DOHH2 (cell line): ENCODE results near the gene EXOC3.

Source experiments
- H3F3A ChIP-seq: fragments of 200-600 bp; sonication (generic), shearing (Covaris generic); 2 replicates; pipeline ENCODE4 v1.6.0; 2016; ENCODE audit warnings: antibody characterized with exemption, mild to moderate bottlenecking; ENCODE audit not compliant: control insufficient read depth, insufficient read depth
- H3K27ac ChIP-seq: fragments of 200-600 bp; sonication (generic); 2 replicates; pipeline ENCODE4 v1.5.1; 2014; ENCODE audit warnings: low read depth, mild to moderate bottlenecking, low read length, moderate library complexity
- H3K27me3 ChIP-seq: fragments of 200-600 bp; sonication (generic); 2 replicates; pipeline ENCODE4 v1.6.1; 2014; ENCODE audit warnings: mild to moderate bottlenecking, low read length, mixed read lengths; ENCODE audit not compliant: control insufficient read depth
- H3K36me3 ChIP-seq: fragments of 200-600 bp; sonication (generic); 2 replicates; pipeline ENCODE4 v1.6.1; 2014; ENCODE audit warnings: mild to moderate bottlenecking, low read length, moderate library complexity, mixed read lengths; ENCODE audit not compliant: control insufficient read depth
- H3K4me1 ChIP-seq: fragments of 200-600 bp; sonication (generic); 2 replicates; pipeline ENCODE4 v1.6.1; 2014; ENCODE audit warnings: mild to moderate bottlenecking, low read length, mixed read lengths; ENCODE audit not compliant: control insufficient read depth
- H3K4me2 ChIP-seq: fragments of 200-600 bp; sonication (generic); 2 replicates; pipeline ENCODE4 v1.6.0; 2014; ENCODE audit warnings: mild to moderate bottlenecking, low read length, moderate library complexity
- H3K4me3 ChIP-seq: fragments of 200-600 bp; sonication (generic); 2 replicates; pipeline ENCODE4 v1.5.1; 2014; ENCODE audit warnings: mild to moderate bottlenecking, low read length, mixed read lengths
- H3K79me2 ChIP-seq: fragments of 200-600 bp; sonication (generic); 2 replicates; pipeline ENCODE4 v1.6.1; 2014; ENCODE audit warnings: mild to moderate bottlenecking, low read length, mixed read lengths; ENCODE audit not compliant: control insufficient read depth
- H3K9me2 ChIP-seq: fragments of 200-600 bp; sonication (generic); replicated peaks from 2 replicates; pipeline ENCODE4 v1.6.1; 2014; ENCODE audit warnings: mild to moderate bottlenecking, low read length, mixed read lengths; ENCODE audit not compliant: control insufficient read depth
- H3K9me3 ChIP-seq: fragments of 200-600 bp; sonication (generic); 2 replicates; pipeline ENCODE4 v1.6.1; 2014; ENCODE audit warnings: antibody characterized with exemption, low read length, mixed read lengths; ENCODE audit not compliant: control insufficient read depth, insufficient read depth
- H4K20me1 ChIP-seq: fragments of 200-600 bp; sonication (generic); 2 replicates; pipeline ENCODE4 v1.6.0; 2014; ENCODE audit warnings: low read depth, mild to moderate bottlenecking, antibody characterized with exemption, low read length, moderate library complexity; ENCODE audit not compliant: control insufficient read depth, insufficient read depth
- EZH2phosphoT487 ChIP-seq: fragments of 200-600 bp; sonication (generic); IDR thresholded peaks from 2 replicates; pipeline ENCODE4 v1.6.1; 2017; ENCODE audit warnings: borderline replicate concordance, mild to moderate bottlenecking, antibody characterized with exemption, low read length, moderate library complexity, mixed read lengths
- TF ChIP-seq, protein P1 (sequence below): fragments of 200-600 bp; sonication (generic); IDR thresholded peaks from one replicate; pipeline ENCODE4 v1.5.1; 2014; ENCODE audit warnings: antibody characterized with exemption, mild to moderate bottlenecking, low read depth, low read length; ENCODE audit not compliant: poor library complexity, severe bottlenecking

Gene EXOC3

DNA sequence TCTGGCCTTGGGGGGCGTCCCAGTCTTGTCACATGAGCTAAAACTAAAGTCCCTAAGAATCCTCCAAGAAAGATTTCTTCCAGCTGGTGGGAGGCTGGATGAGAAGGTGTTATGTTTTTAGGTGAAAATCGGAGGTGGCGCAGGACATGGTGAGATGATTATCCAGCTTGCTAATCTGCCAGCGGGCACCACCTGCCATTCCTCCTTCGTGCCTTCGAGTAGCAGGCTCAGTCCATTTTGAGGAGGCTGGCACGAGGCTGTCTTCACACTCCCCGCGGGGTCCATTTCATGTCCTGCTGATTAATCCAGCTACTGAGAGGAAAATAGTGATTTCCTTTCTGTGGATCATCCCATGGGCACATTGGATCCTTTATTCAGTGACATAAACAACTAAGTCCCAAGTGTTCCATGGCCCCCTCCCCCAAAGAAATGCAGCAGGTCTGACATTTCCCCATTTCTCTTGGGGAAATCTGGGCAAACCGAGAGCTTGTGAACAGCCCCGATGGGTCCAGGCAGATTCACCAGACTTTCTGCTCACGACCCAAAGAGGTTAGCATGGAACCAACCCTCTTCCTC, 38.2 kb upstream of the EXOC3 start:
- H3K27me3 ChIP-seq, result no peaks in the 10 kb centered on the region
- H3K4me3 ChIP-seq, result no peak overlapping the region
- peaks cover 7% of the 10 kb centered on the region for H3K79me2 ChIP-seq
- TF ChIP-seq EZH2phosphoT487, result no peak
- TF ChIP-seq, protein P1, sequence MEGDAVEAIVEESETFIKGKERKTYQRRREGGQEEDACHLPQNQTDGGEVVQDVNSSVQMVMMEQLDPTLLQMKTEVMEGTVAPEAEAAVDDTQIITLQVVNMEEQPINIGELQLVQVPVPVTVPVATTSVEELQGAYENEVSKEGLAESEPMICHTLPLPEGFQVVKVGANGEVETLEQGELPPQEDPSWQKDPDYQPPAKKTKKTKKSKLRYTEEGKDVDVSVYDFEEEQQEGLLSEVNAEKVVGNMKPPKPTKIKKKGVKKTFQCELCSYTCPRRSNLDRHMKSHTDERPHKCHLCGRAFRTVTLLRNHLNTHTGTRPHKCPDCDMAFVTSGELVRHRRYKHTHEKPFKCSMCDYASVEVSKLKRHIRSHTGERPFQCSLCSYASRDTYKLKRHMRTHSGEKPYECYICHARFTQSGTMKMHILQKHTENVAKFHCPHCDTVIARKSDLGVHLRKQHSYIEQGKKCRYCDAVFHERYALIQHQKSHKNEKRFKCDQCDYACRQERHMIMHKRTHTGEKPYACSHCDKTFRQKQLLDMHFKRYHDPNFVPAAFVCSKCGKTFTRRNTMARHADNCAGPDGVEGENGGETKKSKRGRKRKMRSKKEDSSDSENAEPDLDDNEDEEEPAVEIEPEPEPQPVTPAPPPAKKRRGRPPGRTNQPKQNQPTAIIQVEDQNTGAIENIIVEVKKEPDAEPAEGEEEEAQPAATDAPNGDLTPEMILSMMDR, result no peak
- H3K36me3 ChIP-seq, result peaks cover 31% of the 10 kb centered on the region
- H3K9me3 ChIP-seq, result no peaks in the 10 kb centered on the region
- H3F3A ChIP-seq, result peaks cover 29% of the 10 kb centered on the region
- H3K27ac ChIP-seq, result peak overlapping the region; percentile 100; the same call in 1 of the 2 replicates
- no peaks in the 10 kb centered on the region for H3K9me2 ChIP-seq
- peaks cover 97% of the 10 kb centered on the region for H3K4me1 ChIP-seq
- no peaks in the 10 kb centered on the region for H4K20me1 ChIP-seq
- H3K4me2 ChIP-seq, result 0 out of 2 replicates have a peak overlapping the region, but pooled peaks have one; percentile 97

DNA sequence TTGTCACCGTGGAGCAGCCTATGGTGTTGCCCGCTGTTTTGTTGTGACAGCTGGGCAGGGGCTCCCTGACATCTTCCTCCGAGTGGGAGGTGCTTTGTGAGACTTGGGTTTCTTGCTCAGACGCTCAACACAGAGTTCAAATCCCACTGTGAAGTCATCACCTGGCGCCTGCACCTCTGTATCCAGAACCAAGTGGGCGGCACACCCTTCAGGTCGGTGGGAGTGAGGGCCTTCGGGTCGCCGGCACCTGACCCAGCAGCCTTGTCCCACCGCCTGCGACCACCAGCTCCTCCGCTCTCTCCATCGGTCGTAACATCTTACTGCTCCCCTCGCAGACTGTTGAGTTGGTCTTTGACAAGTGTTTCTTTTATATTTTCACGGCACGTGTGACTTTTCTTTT, 37.6 kb upstream of the EXOC3 start:
- no peaks in the 10 kb centered on the region for H4K20me1 ChIP-seq
- peaks cover 97% of the 10 kb centered on the region for H3K4me1 ChIP-seq
- H3K79me2 ChIP-seq, result peaks cover 8% of the 10 kb centered on the region
- H3K4me3 ChIP-seq, result no peak overlapping the region
- no peak overlapping the region for H3K27ac ChIP-seq
- no peaks in the 10 kb centered on the region for H3K9me3 ChIP-seq
- peaks cover 25% of the 10 kb centered on the region for H3F3A ChIP-seq
- H3K9me2 ChIP-seq, result no peaks in the 10 kb centered on the region
- peaks cover 31% of the 10 kb centered on the region for H3K36me3 ChIP-seq
- no peaks in the 10 kb centered on the region for H3K27me3 ChIP-seq
- no peak for TF ChIP-seq EZH2phosphoT487
- TF ChIP-seq, protein P1, result no peak
- no peak overlapping the region for H3K4me2 ChIP-seq

DNA sequence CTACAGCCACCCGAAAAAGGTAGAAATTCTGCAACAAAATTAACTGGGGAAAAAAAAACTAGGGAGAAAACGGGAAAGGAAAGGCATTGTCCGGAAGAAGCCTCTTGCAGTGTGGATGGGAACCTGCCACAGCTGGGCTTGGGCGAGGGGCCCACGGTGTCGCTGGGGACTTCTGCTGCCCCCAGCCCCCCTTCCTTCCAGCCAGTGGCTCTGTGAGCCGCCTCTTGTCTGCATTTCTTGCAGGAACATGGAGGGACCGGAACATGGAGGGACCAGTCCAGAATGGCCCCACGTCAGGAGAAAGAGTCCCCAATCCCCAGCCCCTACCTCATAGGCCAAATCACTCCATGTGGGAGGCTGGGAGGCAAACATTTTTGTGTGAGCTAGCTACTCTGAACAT, 36.9 kb upstream of the EXOC3 start:
- no peaks in the 10 kb centered on the region for H3K27me3 ChIP-seq
- peaks cover 97% of the 10 kb centered on the region for H3K4me1 ChIP-seq
- H3K4me2 ChIP-seq, result 0 out of 2 replicates have a peak overlapping the region, but pooled peaks have one; percentile 1
- H4K20me1 ChIP-seq, result no peaks in the 10 kb centered on the region
- H3K9me3 ChIP-seq, result no peaks in the 10 kb centered on the region
- H3K27ac ChIP-seq, result peak overlapping the region; percentile 1; the same call in 1 of the 2 replicates
- H3K36me3 ChIP-seq, result peaks cover 26% of the 10 kb centered on the region
- TF ChIP-seq EZH2phosphoT487, result no peak
- TF ChIP-seq, protein P1, result no peak
- no peaks in the 10 kb centered on the region for H3K9me2 ChIP-seq
- peaks cover 24% of the 10 kb centered on the region for H3F3A ChIP-seq
- H3K79me2 ChIP-seq, result peaks cover 8% of the 10 kb centered on the region
- no peak overlapping the region for H3K4me3 ChIP-seq
